ENCODE results near the gene SORL1.

Gene SORL1

GRCh38 chr11:121613724-121614123, 161.6 kb downstream of the SORL1 start:
- peaks cover 90% of the 10 kb centered on the region for H3K36me3 ChIP-seq (ENCODE audit: control insufficient read depth, insufficient read depth, low read length)
- peak overlapping the region; percentile 48 for H3K27ac ChIP-seq (ENCODE audit: low read depth, low read length)

GRCh38 chr11:121614636-121615240, 162.6 kb downstream of the SORL1 start:
- no peak overlapping the region for H3K4me3 ChIP-seq (ENCODE audit: low read depth, low read length)
- peak overlapping the region; percentile 46 for H3K9ac ChIP-seq (ENCODE audit: low read length)
- H3K27me3 ChIP-seq (ENCODE audit: control insufficient read depth, insufficient read depth, low read length), result no peaks in the 10 kb centered on the region
- peaks cover 90% of the 10 kb centered on the region for H3K36me3 ChIP-seq (ENCODE audit: control insufficient read depth, insufficient read depth, low read length)
- peak overlapping the region; percentile 55; the same call in 1 of the 2 replicates for H3K27ac ChIP-seq (ENCODE audit: low read depth, low read length)
- peaks cover 30% of the 10 kb centered on the region for H3K4me1 ChIP-seq (ENCODE audit: control insufficient read depth, insufficient read depth, low read length)
- no peaks in the 10 kb centered on the region for H3K9me3 ChIP-seq (ENCODE audit: control insufficient read depth, insufficient read depth, low read depth, low read length)

More at GRCh38 chr11:121613724-121614123, 161.6 kb downstream of the SORL1 start:
- Histone ChIP-seq H3K9ac (ENCODE audit: low read length) (no peak overlapping the region), H3K9me3 (ENCODE audit: control insufficient read depth, insufficient read depth, low read depth, low read length) (no peaks in the 10 kb centered on the region), H3K4me1 (ENCODE audit: control insufficient read depth, insufficient read depth, low read length) (peaks cover 30% of the 10 kb centered on the region), H3K27me3 (ENCODE audit: control insufficient read depth, insufficient read depth, low read length) (no peaks in the 10 kb centered on the region), H3K4me3 (ENCODE audit: low read depth, low read length) (no peak overlapping the region)

GRCh38 chr11:121615501-121615900, 163.4 kb downstream of the SORL1 start:
- Histone ChIP-seq H3K9me3 (ENCODE audit: control insufficient read depth, insufficient read depth, low read depth, low read length) (no peaks in the 10 kb centered on the region), H3K36me3 (ENCODE audit: control insufficient read depth, insufficient read depth, low read length) (peaks cover 90% of the 10 kb centered on the region), H3K9ac (ENCODE audit: low read length) (peak overlapping the region; percentile 17), H3K4me3 (ENCODE audit: low read depth, low read length) (no peak overlapping the region), H3K27me3 (ENCODE audit: control insufficient read depth, insufficient read depth, low read length) (no peaks in the 10 kb centered on the region), H3K4me1 (ENCODE audit: control insufficient read depth, insufficient read depth, low read length) (peaks cover 30% of the 10 kb centered on the region), H3K27ac (ENCODE audit: low read depth, low read length) (peak overlapping the region; percentile 55; the same call in 1 of the 2 replicates)

- Histone ChIP-seq H3K4me3 (ENCODE audit: low read depth, low read length) (no peak overlapping the region), H3K4me1 (ENCODE audit: control insufficient read depth, insufficient read depth, low read length) (peaks cover 38% of the 10 kb centered on the region), H3K9ac (ENCODE audit: low read length) (no peak overlapping the region), H3K9me3 (ENCODE audit: control insufficient read depth, insufficient read depth, low read depth, low read length) (no peaks in the 10 kb centered on the region; the same call in 1 of the 2 replicates), H3K36me3 (ENCODE audit: control insufficient read depth, insufficient read depth, low read length) (peaks cover 91% of the 10 kb centered on the region), H3K27me3 (ENCODE audit: control insufficient read depth, insufficient read depth, low read length) (no peaks in the 10 kb centered on the region), H3K27ac (ENCODE audit: low read depth, low read length) (no peak overlapping the region)
Measured at GRCh38 chr11:121618516-121618915, 166.4 kb downstream of the SORL1 start.

- peaks cover 73% of the 10 kb centered on the region for H3K36me3 ChIP-seq (ENCODE audit: control insufficient read depth, insufficient read depth, low read length)
- H3K27ac ChIP-seq (ENCODE audit: low read depth, low read length), result no peak overlapping the region
Measured at GRCh38 chr11:121625777-121626506, 173.8 kb downstream of the SORL1 start.

GRCh38 chr11:121626507-121626875, 174.4 kb downstream of the SORL1 start:
- no peak overlapping the region for H3K27ac ChIP-seq (ENCODE audit: low read depth, low read length)
- H3K9me3 ChIP-seq (ENCODE audit: control insufficient read depth, insufficient read depth, low read depth, low read length), result no peaks in the 10 kb centered on the region; the same call in 1 of the 2 replicates
- no peak overlapping the region for H3K4me3 ChIP-seq (ENCODE audit: low read depth, low read length)
- H3K9ac ChIP-seq (ENCODE audit: low read length), result no peak overlapping the region
- peaks cover 69% of the 10 kb centered on the region for H3K36me3 ChIP-seq (ENCODE audit: control insufficient read depth, insufficient read depth, low read length)
- H3K27me3 ChIP-seq (ENCODE audit: control insufficient read depth, insufficient read depth, low read length), result no peaks in the 10 kb centered on the region
- peaks cover 9% of the 10 kb centered on the region for H3K4me1 ChIP-seq (ENCODE audit: control insufficient read depth, insufficient read depth, low read length)

More at GRCh38 chr11:121625777-121626506, 173.8 kb downstream of the SORL1 start:
- no peaks in the 10 kb centered on the region; the same call in 1 of the 2 replicates for H3K9me3 ChIP-seq (ENCODE audit: control insufficient read depth, insufficient read depth, low read depth, low read length)
- peaks cover 9% of the 10 kb centered on the region for H3K4me1 ChIP-seq (ENCODE audit: control insufficient read depth, insufficient read depth, low read length)
- H3K4me3 ChIP-seq (ENCODE audit: low read depth, low read length), result no peak overlapping the region
- no peaks in the 10 kb centered on the region for H3K27me3 ChIP-seq (ENCODE audit: control insufficient read depth, insufficient read depth, low read length)
- H3K9ac ChIP-seq (ENCODE audit: low read length), result no peak overlapping the region

- no peak overlapping the region for H3K27ac ChIP-seq (ENCODE audit: low read depth, low read length)
- H3K9me3 ChIP-seq (ENCODE audit: control insufficient read depth, insufficient read depth, low read depth, low read length), result no peaks in the 10 kb centered on the region; the same call in 1 of the 2 replicates
- H3K4me1 ChIP-seq (ENCODE audit: control insufficient read depth, insufficient read depth, low read length), result peaks cover 9% of the 10 kb centered on the region
- H3K4me3 ChIP-seq (ENCODE audit: low read depth, low read length), result no peak overlapping the region
- no peak overlapping the region for H3K9ac ChIP-seq (ENCODE audit: low read length)
- peaks cover 68% of the 10 kb centered on the region for H3K36me3 ChIP-seq (ENCODE audit: control insufficient read depth, insufficient read depth, low read length)
- H3K27me3 ChIP-seq (ENCODE audit: control insufficient read depth, insufficient read depth, low read length), result no peaks in the 10 kb centered on the region
Measured at GRCh38 chr11:121626980-121627379, 174.9 kb downstream of the SORL1 start.

- Histone ChIP-seq H3K9ac (ENCODE audit: low read length) (no peak overlapping the region), H3K36me3 (ENCODE audit: control insufficient read depth, insufficient read depth, low read length) (peaks cover 43% of the 10 kb centered on the region), H3K4me1 (ENCODE audit: control insufficient read depth, insufficient read depth, low read length) (peaks cover 11% of the 10 kb centered on the region; the same call in 1 of the 2 replicates), H3K4me3 (ENCODE audit: low read depth, low read length) (no peak overlapping the region), H3K27me3 (ENCODE audit: control insufficient read depth, insufficient read depth, low read length) (no peaks in the 10 kb centered on the region), H3K9me3 (ENCODE audit: control insufficient read depth, insufficient read depth, low read depth, low read length) (no peaks in the 10 kb centered on the region), H3K27ac (ENCODE audit: low read depth, low read length) (no peak overlapping the region)
Measured at GRCh38 chr11:121630041-121630440, 177.9 kb downstream of the SORL1 start.

GRCh38 chr11:121631456-121631855, 179.3 kb downstream of the SORL1 start:
- H3K36me3 ChIP-seq (ENCODE audit: control insufficient read depth, insufficient read depth, low read length), result peaks cover 30% of the 10 kb centered on the region
- no peak overlapping the region for H3K27ac ChIP-seq (ENCODE audit: low read depth, low read length)
- H3K9ac ChIP-seq (ENCODE audit: low read length), result no peak overlapping the region
- H3K9me3 ChIP-seq (ENCODE audit: control insufficient read depth, insufficient read depth, low read depth, low read length), result no peaks in the 10 kb centered on the region
- no peak overlapping the region for H3K4me3 ChIP-seq (ENCODE audit: low read depth, low read length)
- H3K4me1 ChIP-seq (ENCODE audit: control insufficient read depth, insufficient read depth, low read length), result peaks cover 21% of the 10 kb centered on the region
- no peaks in the 10 kb centered on the region for H3K27me3 ChIP-seq (ENCODE audit: control insufficient read depth, insufficient read depth, low read length)

GRCh38 chr11:121634273-121634672, 182.2 kb downstream of the SORL1 start:
- no peak overlapping the region for H3K9ac ChIP-seq (ENCODE audit: low read length)
- H3K36me3 ChIP-seq (ENCODE audit: control insufficient read depth, insufficient read depth, low read length), result peaks cover 20% of the 10 kb centered on the region
- no peak overlapping the region for H3K27ac ChIP-seq (ENCODE audit: low read depth, low read length)
- no peaks in the 10 kb centered on the region for H3K27me3 ChIP-seq (ENCODE audit: control insufficient read depth, insufficient read depth, low read length)
- peaks cover 34% of the 10 kb centered on the region for H3K4me1 ChIP-seq (ENCODE audit: control insufficient read depth, insufficient read depth, low read length)
- H3K9me3 ChIP-seq (ENCODE audit: control insufficient read depth, insufficient read depth, low read depth, low read length), result no peaks in the 10 kb centered on the region
- no peak overlapping the region for H3K4me3 ChIP-seq (ENCODE audit: low read depth, low read length)

GRCh38 chr11:121634889-121635288, 182.8 kb downstream of the SORL1 start:
- Histone ChIP-seq H3K4me3 (ENCODE audit: low read depth, low read length) (no peak overlapping the region), H3K27ac (ENCODE audit: low read depth, low read length) (no peak overlapping the region), H3K36me3 (ENCODE audit: control insufficient read depth, insufficient read depth, low read length) (peaks cover 16% of the 10 kb centered on the region), H3K9me3 (ENCODE audit: control insufficient read depth, insufficient read depth, low read depth, low read length) (no peaks in the 10 kb centered on the region), H3K9ac (ENCODE audit: low read length) (no peak overlapping the region), H3K4me1 (ENCODE audit: control insufficient read depth, insufficient read depth, low read length) (peaks cover 36% of the 10 kb centered on the region), H3K27me3 (ENCODE audit: control insufficient read depth, insufficient read depth, low read length) (no peaks in the 10 kb centered on the region)

Measured in HUES6 (cell line).